Bronchial epithelial cell (primary cell): ENCODE data around the gene PTN. TPM values are rescaled to one million over a fixed set of nuclear protein-coding genes. Genes with fewer than 3 reads are reported as not detected.

ENCODE experiments used
- DNase-seq: peaks from one replicate; pipeline ENCODE4 v3.0.0-alpha.2; 2010; ENCODE audit warnings: low read depth
- FAIRE-seq: peaks from 2 replicates; lab custom pipeline; 2011; peaks lifted over from hg19 to GRCh38; lab: Jason Lieb, UNC
- H3K27me3 ChIP-seq: 2 replicates; pipeline ENCODE4 v1.5.1; 2011; ENCODE audit warnings: low read length; ENCODE audit not compliant: control insufficient read depth, insufficient read depth
- H3K36me3 ChIP-seq: 2 replicates; pipeline ENCODE4 v1.5.1; 2011; ENCODE audit warnings: low read length; ENCODE audit not compliant: control insufficient read depth, insufficient read depth
- H3K4me3 ChIP-seq: 2 replicates; pipeline ENCODE4 v1.5.1; 2011; ENCODE audit warnings: mild to moderate bottlenecking, low read depth, low read length, control low read depth
- CTCF ChIP-seq: IDR thresholded peaks from 2 replicates; pipeline ENCODE4 v1.5.1; 2011; ENCODE audit warnings: mild to moderate bottlenecking, moderate library complexity, low read length, control low read depth, inconsistent platforms; ENCODE audit not compliant: insufficient read depth, severe bottlenecking
- total RNA-seq: library from RNA; depleted of rRNA; stranded (reverse); fragments of >200 nt; gene quantifications from 2 replicates; pipeline ENCODE4 v1.2.1, GENCODE V29; 2014

The PTN gene
- total RNA-seq, 1 donor from 2014 or later, result 0.26 TPM

DNA sequence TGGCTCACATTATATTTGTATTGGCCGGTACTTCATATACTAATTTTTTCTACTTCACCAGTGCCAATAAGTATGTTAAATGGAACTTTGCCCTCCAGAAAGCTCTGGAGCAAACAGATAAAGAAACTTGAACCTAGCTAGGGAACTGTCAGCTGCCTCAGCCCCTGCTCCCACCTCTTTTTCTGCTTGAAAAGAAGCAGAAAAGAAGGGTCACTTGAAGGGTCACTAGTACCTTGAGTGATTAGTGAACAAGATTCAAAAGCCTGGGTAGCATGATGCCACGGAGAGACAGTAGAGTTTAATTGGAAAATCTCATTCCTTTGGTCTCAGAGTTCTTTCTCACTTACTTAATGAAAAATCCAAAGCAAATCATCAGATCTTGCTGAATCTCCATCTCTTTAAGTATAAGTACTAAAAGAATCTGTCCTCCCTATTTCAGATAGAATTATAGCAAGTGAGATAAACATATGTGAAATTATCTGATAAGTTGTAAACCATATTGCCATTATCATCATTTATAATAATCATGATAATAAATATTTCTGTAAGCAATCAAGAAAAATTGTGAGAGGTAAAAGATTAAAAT lies 47.7 kb downstream of the PTN start:
- no peaks in the 10 kb centered on the region for H3K36me3 ChIP-seq
- no peak overlapping the region for H3K4me3 ChIP-seq
- no peak for DNase-seq
- no peak for FAIRE-seq
- TF ChIP-seq CTCF, result no peak
- no peaks in the 10 kb centered on the region for H3K27me3 ChIP-seq

GRCh38 chr7:137289101-137289500 lies 54.4 kb downstream of the PTN start:
- no peak overlapping the region for H3K4me3 ChIP-seq
- no peaks in the 10 kb centered on the region for H3K36me3 ChIP-seq
- TF ChIP-seq CTCF, result no peak
- FAIRE-seq (no peak), DNase-seq (no peak)
- H3K27me3 ChIP-seq, result no peaks in the 10 kb centered on the region

GRCh38 chr7:137287651-137288258 lies 55.8 kb downstream of the PTN start:
- no peak for TF ChIP-seq CTCF
- no peak for FAIRE-seq
- Histone ChIP-seq H3K4me3 (no peak overlapping the region), H3K27me3 (no peaks in the 10 kb centered on the region), H3K36me3 (no peaks in the 10 kb centered on the region)
- no peak for DNase-seq

GRCh38 chr7:137283153-137283552 lies 60.4 kb downstream of the PTN start:
- FAIRE-seq, result no peak

DNA sequence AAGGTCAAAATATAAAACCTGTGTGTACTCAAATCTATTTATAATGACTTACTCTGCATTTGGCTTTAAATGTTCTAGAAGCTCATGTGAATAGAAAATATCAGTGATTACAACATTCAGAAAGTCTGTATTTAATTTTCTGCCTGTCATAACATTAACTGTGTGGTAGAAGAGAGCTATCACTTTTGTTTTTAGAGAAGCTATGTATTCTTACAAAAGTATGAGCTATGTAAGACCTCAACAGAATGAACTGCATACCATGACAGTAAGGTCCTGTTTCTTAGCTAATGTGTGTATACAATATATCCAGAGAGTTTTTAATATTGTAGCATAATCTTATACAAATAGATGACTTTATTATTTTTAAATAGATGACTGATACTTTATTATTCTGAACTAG lies 61.5 kb downstream of the PTN start:
- FAIRE-seq, result no peak
- no peak for TF ChIP-seq CTCF
- H3K36me3 ChIP-seq, result no peaks in the 10 kb centered on the region
- H3K27me3 ChIP-seq, result no peaks in the 10 kb centered on the region
- no peak for DNase-seq
- H3K4me3 ChIP-seq, result no peak overlapping the region

More at GRCh38 chr7:137283153-137283552, 60.4 kb downstream of the PTN start:
- Histone ChIP-seq H3K4me3 (no peak overlapping the region), H3K36me3 (no peaks in the 10 kb centered on the region), H3K27me3 (no peaks in the 10 kb centered on the region)
- no peak for TF ChIP-seq CTCF
- no peak for DNase-seq

DNA sequence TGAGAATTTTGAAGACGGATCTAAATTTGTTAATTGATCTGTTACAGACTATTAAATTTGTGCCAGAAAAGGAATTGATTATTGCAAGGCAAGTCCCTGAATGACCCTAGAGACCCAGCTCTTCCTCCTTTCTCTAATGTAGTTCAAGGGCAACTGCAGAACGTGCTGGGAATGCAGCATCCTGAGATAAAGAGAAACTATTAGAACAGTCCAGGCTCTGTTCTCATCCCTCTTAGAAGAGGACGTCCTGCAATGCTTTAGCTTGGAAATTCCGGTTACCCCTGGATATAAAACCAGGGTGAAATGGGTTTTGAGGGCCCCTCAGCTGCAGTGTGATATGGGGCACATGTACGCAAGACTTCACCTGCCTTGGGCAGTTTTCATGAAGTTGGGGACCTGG lies 67.3 kb downstream of the PTN start:
- DNase-seq (no peak), FAIRE-seq (no peak)
- Histone ChIP-seq H3K4me3 (no peak overlapping the region), H3K27me3 (no peaks in the 10 kb centered on the region), H3K36me3 (no peaks in the 10 kb centered on the region)
- TF ChIP-seq CTCF, result no peak
